Esophagus squamous epithelium (tissue), 5 donors: ENCODE measurements around the gene CYP2U1. TPM values are rescaled to one million over a fixed set of nuclear protein-coding genes. Genes with fewer than 3 reads are reported as not detected.

ENCODE experiments used
- DNase-seq: peaks from one replicate; lab custom pipeline; 2025; lab: John Stamatoyannopoulos, UW
- H3K27ac ChIP-seq, 4 donors: fragments of 200-600 bp; sonication (generic); one replicate each; pipeline ENCODE4 v1.5.1; 2016 to 2019; ENCODE audit warnings: mild to moderate bottlenecking in 1 of 4
- H3K27me3 ChIP-seq, 4 donors: fragments of 200-600 bp; sonication (generic); 1 replicate in 3 of 4; 2 replicates in 1 of 4; pipeline versions ENCODE4 v1.5.1 to v1.6.0; 2017 to 2021; ENCODE audit warnings: antibody characterized with exemption in 1 of 4
- H3K36me3 ChIP-seq, 3 donors: fragments of 200-600 bp; sonication (generic); one replicate each; pipeline ENCODE4 v1.5.1; 2016 to 2019
- H3K4me1 ChIP-seq, 3 donors: fragments of 200-600 bp; sonication (generic); one replicate each; pipeline ENCODE4 v1.5.1; 2017 to 2019
- H3K4me3 ChIP-seq, 4 donors: fragments of 200-600 bp; sonication (generic); 1 replicate in 3 of 4; 2 replicates in 1 of 4; pipeline ENCODE4 v1.5.1; 2016 to 2019; ENCODE audit warnings: mild to moderate bottlenecking in 2 of 4, moderate library complexity in 1 of 4
- H3K9me3 ChIP-seq, 3 donors: fragments of 200-600 bp; sonication (generic); one replicate each; pipeline ENCODE4 v1.5.1; 2016 to 2019
- POLR2A ChIP-seq, 4 donors: fragments of 450-650 bp; IDR thresholded peaks; one replicate each; pipeline ENCODE4 v1.6.1; 2017; ENCODE audit warnings: antibody characterized with exemption in 4 of 4, mild to moderate bottlenecking in 4 of 4, moderate library complexity in 3 of 4
- WGBS, 2 donors: methylation state at CpG; one replicate each; pipeline ENCODE4 v1.1.5; 2018; 5-methylcytosine and 5-hydroxymethylcytosine counted together
- intact Hi-C: fragments of 100-400 bp; cut with DNase I; formaldehyde crosslinking; loops from one replicate; pipeline ENCODE4 v1.15.0; 2022
- total RNA-seq, 4 donors: library from RNA; depleted of rRNA; stranded (reverse); fragments of >200 nt; gene quantifications; one replicate each; pipeline ENCODE4 v1.1.0, GENCODE V29; 2016
- TF ChIP-seq, protein P1 (sequence below), 6 experiments: fragments of 450-650 bp in 4 of 6; fragments of 200-600 bp in 2 of 6; sonication (generic) in 2 of 6; IDR thresholded peaks; one replicate each; pipeline ENCODE4 v1.5.1; 2016 to 2019; ENCODE audit warnings: antibody characterized with exemption in 6 of 6, mild to moderate bottlenecking in 4 of 6, moderate library complexity in 4 of 6
- donor health status: DM: yes; HTN: yes; CAD: no.

CYP2U1 gene
- total RNA-seq, 4 donors from 2014 or later: 1.8 to 8.4 (median 4.5) TPM

DNA sequence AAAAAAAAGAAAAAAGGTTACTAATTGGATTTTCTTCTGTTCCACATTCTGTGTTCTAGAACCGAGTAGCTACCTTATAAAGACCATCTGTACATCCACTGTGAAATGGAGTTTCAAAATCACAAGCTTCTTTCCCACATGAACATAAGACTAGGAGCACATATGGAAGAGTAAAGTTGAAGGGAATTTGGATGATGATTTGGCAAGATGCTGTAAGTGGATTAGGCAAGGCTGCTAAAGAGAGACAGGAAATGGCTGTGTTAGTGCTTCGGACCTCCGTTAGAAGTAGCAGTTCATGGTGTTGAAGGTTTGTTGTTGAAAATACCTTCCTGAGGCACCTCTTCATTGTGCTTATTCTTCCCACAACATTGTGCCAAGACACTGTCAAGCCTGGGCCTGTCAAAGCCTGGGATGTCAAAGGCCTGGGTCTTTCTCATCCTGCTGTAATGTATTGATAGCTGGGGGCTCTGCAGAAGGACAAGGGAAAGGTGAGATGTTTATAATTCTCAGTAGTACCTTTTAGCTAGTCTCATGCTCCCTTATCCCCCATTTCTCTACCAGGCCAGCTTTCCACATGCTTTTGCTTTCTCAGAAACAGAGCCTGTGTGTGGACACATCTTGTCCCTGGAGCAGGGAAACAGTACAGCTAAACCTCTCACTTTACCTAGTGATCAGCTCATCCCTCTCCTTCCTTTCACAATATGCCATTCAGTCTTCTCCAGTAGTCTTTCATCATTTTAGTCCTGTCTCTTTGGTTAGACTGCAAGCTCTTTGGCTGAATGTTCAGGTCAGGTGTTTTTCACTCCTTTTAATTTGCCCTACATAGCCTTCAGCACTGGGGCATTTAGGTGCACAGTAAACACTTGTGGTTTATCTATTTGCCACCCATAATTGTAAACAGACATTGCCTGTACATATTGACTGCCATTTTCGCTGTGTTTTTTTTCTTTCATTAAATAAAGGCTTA lies 37.9 kb upstream of the CYP2U1 start:
- Histone ChIP-seq H3K27ac (peak overlapping the region in 3 of 4 donors; percentile 4 to 69 (median 31)), H3K36me3 (no peaks in the 10 kb centered on the region), H3K4me3 (no peak overlapping the region), H3K4me1 (peaks cover 0 to 47% (median 18%) of the 10 kb centered on the region in 3 donors), H3K9me3 (peaks cover 0 to 9% (median 0%) of the 10 kb centered on the region in 3 donors), H3K27me3 (no peaks in the 10 kb centered on the region)
- intact Hi-C loops: no loop called here
- WGBS, 2 donors: 48 to 52% methylated on average over 4 of the region's 4 CpGs
- TF ChIP-seq, protein P1, sequence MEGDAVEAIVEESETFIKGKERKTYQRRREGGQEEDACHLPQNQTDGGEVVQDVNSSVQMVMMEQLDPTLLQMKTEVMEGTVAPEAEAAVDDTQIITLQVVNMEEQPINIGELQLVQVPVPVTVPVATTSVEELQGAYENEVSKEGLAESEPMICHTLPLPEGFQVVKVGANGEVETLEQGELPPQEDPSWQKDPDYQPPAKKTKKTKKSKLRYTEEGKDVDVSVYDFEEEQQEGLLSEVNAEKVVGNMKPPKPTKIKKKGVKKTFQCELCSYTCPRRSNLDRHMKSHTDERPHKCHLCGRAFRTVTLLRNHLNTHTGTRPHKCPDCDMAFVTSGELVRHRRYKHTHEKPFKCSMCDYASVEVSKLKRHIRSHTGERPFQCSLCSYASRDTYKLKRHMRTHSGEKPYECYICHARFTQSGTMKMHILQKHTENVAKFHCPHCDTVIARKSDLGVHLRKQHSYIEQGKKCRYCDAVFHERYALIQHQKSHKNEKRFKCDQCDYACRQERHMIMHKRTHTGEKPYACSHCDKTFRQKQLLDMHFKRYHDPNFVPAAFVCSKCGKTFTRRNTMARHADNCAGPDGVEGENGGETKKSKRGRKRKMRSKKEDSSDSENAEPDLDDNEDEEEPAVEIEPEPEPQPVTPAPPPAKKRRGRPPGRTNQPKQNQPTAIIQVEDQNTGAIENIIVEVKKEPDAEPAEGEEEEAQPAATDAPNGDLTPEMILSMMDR (IDR thresholded peaks at IDR 0.05): no peak
- no peak for DNase-seq

DNA sequence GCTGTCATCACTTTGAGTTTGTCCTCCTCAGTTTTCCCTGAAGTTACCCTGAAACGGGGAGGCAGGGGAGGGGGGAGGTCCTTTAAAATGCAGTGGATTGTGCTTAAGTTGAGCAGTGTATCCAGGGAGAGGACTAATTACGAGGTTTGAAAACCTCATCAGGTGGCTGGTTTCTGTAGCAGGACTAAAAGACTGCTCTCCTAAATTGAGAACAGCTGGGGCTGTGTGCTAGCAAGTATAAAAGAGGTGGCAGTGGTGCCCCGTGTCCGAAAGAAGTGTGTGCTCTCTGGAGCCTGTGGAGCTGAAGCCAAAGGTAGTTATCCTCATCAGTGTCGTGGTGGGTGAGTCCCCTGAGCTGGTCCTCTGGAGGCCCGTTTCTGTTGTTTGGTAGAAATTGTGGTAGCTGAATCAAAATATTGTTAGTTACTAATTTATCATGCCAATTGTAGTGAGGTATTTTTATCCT lies 37.2 kb upstream of the CYP2U1 start:
- Histone ChIP-seq H3K27me3 (no peaks in the 10 kb centered on the region), H3K9me3 (peaks cover 0 to 4% (median 0%) of the 10 kb centered on the region in 3 donors), H3K4me1 (peaks cover 0 to 47% (median 18%) of the 10 kb centered on the region in 3 donors), H3K27ac (peak overlapping the region in 2 of 4 donors; percentile 4 to 31), H3K36me3 (no peaks in the 10 kb centered on the region), H3K4me3 (no peak overlapping the region)
- intact Hi-C loops: no loop called here
- WGBS, 2 donors: 56 to 75% methylated on average over 6 of the region's 6 CpGs
- no peak for DNase-seq
- TF ChIP-seq POLR2A (IDR thresholded peaks at IDR 0.05): no peak
- TF ChIP-seq, protein P1 (IDR thresholded peaks at IDR 0.05): no peak

DNA sequence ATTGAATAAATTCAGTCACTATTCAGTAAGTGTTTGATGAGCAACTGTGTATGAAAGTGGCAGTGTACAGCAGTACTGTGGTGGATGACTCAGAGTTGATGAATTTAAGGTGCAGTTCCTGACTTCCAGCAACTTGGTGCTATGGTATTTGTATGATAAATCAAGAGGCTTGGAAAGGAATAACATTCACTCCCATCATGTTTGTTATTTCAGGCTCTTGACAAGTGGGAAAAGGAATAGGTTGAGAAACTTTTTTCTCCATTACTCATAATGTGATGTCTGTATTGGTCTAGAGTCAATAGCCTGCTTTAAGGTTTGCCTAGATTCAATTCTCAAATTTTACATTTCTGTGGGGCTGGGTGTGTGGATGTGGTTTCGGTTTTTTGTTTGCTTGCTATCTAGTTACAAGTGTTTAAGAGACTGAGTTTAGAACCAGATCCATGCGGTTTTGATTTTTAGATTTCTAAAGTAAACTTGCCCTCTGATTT lies 35.1 kb upstream of the CYP2U1 start:
- Histone ChIP-seq H3K36me3 (no peaks in the 10 kb centered on the region), H3K27me3 (no peaks in the 10 kb centered on the region), H3K27ac (peak overlapping the region; percentile 53 to 78 (median 68)), H3K9me3 (no peaks in the 10 kb centered on the region), H3K4me1 (peaks cover 0 to 51% (median 18%) of the 10 kb centered on the region in 3 donors), H3K4me3 (peak overlapping the region in 1 of 4 donors; percentile 31)
- 11 to 18% methylated on average over 2 of the region's 2 CpGs for WGBS, 2 donors
- TF ChIP-seq POLR2A (IDR thresholded peaks at IDR 0.05): no peak
- TF ChIP-seq, protein P1 (IDR thresholded peaks at IDR 0.05): no peak
- intact Hi-C loops: no loop called here
- no peak for DNase-seq

DNA sequence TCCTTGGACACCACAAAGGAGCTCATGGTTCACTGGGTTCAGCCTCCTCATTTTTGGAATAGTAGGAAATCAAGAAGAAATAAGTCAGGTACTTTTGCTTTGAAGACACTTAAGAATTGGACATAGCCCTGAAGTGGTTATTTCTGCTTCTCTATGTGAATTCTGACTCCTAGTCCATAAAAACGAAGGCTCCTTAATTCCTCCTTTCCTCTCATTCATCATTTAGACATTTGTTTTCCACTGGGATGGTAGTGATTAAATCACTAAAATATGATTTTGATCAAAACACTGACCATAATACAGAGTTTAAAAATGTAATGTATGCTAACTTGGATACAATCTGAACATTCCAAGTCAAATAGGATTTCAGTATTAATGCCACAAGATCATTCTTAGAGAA lies 34.7 kb upstream of the CYP2U1 start:
- H3K27me3 ChIP-seq: no peaks in the 10 kb centered on the region
- DNase-seq: no peak
- TF ChIP-seq, protein P1 (IDR thresholded peaks at IDR 0.05): no peak
- no peak for TF ChIP-seq POLR2A (IDR thresholded peaks at IDR 0.05)
- peak overlapping the region in 1 of 4 donors; percentile 31 for H3K4me3 ChIP-seq
- no peaks in the 10 kb centered on the region for H3K9me3 ChIP-seq
- 17 to 35% methylated on average over 1 of the region's 1 CpG for WGBS, 2 donors
- intact Hi-C loops: no loop called here
- H3K36me3 ChIP-seq: no peaks in the 10 kb centered on the region
- peaks cover 0 to 51% (median 18%) of the 10 kb centered on the region in 3 donors for H3K4me1 ChIP-seq
- peak overlapping the region; percentile 53 to 78 (median 68) for H3K27ac ChIP-seq

DNA sequence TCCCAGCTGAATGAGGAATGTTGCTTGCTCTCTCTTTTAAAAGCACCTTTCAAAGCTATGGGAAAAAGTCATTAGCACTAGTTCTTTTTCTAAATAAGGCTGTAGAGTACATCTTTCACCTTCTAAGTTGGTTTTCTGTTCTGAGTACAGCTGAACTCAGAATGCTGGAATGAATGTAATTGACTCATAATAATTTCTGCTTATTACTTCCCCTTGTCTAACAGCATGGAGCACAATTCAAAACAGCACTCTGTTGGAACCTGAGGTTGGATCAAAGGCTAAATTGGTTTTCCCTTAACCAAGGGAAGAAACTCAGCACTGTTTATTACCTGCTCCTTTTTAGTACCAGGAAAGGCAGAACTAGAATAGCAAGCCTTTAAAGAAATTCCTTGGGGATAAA lies 33.5 kb upstream of the CYP2U1 start:
- DNase-seq: no peak
- peak overlapping the region in 3 of 4 donors; percentile 21 to 78 (median 25) for H3K27ac ChIP-seq
- intact Hi-C loops: no loop called here
- no peaks in the 10 kb centered on the region for H3K27me3 ChIP-seq
- peaks cover 0 to 48% (median 18%) of the 10 kb centered on the region in 3 donors for H3K4me1 ChIP-seq
- no peak overlapping the region for H3K4me3 ChIP-seq
- no peak for TF ChIP-seq POLR2A (IDR thresholded peaks at IDR 0.05)
- TF ChIP-seq, protein P1 (IDR thresholded peaks at IDR 0.05): no peak
- H3K36me3 ChIP-seq: peaks cover 0 to under 1% (median 0%) of the 10 kb centered on the region in 3 donors
- no peaks in the 10 kb centered on the region for H3K9me3 ChIP-seq
